HCT116 (cell line): ENCODE measurements around the gene CA5B. TPM values are rescaled to one million over a fixed set of nuclear protein-coding genes. Genes with fewer than 3 reads are reported as not detected.

Source experiments
- ATAC-seq: fragments of 200-7000 bp; cut with Tn5 transposase; 2 replicates; pipeline ENCODE4 v1.9.1; 2020; ENCODE audit warnings: mild to moderate bottlenecking, moderate library complexity
- BruUV-seq: library from RNA; stranded (reverse); fragments of 400-500 nt; replicated peaks from 2 replicates; lab custom pipeline; 2021; lab: Mats Ljungman, UMichigan
- CTCF ChIA-PET: fragments of 300-600 bp; sonication (Branson Sonifier 250); formaldehyde crosslinking; loops from one replicate; lab custom pipeline; 2021; ENCODE audit warnings: antibody characterized with exemption; lab: Charles Lee
- POLR2A ChIA-PET: fragments of 300-600, 350-600 bp; sonication (Branson Sonifier 250); formaldehyde crosslinking; loops from one replicate; lab custom pipeline; 2021; ENCODE audit warnings: antibody characterized with exemption; lab: Charles Lee
- RAD21 ChIA-PET, 2 experiments: fragments of 300-600 bp; sonication (Branson Sonifier 250); formaldehyde crosslinking; loops; one replicate each; lab custom pipeline; 2023; ENCODE audit warnings: low total read pairs in 2 of 2; ENCODE audit not compliant: uncharacterized antibody in 2 of 2, unreplicated experiment in 2 of 2, low non-redundant PET in 1 of 2; lab: Charles Lee
- DNase-seq: peaks from one replicate; pipeline ENCODE4 v3.0.0-alpha.2; 2010; ENCODE audit warnings: low read depth, low spot score
- H2AFZ ChIP-seq: fragments of 200-600 bp; shearing (Covaris generic), sonication (generic); 2 replicates; pipeline ENCODE4 v1.6.1; 2017; ENCODE audit warnings: low read depth, mixed run types, mixed read lengths, antibody characterized with exemption, low read length; ENCODE audit not compliant: poor library complexity, severe bottlenecking
- H3K27ac ChIP-seq: 2 replicates; pipeline ENCODE4 v1.5.1; 2012; ENCODE audit warnings: low read depth, low read length
- H3K27me3 ChIP-seq: fragments of 200-600 bp; sonication (generic); 2 replicates; pipeline ENCODE4 v1.6.1; 2016; ENCODE audit warnings: mixed run types, low read length, mixed read lengths; ENCODE audit not compliant: insufficient read depth
- H3K36me3 ChIP-seq, 2 experiments: fragments of 200-500 bp in 1 of 2; fragments of 200-600 bp in 1 of 2; sonication (Bioruptor generic) in 1 of 2; sonication (generic) in 1 of 2; 2 replicates each; pipeline versions ENCODE4 v1.5.1 to v1.6.1; 2014 to 2016; ENCODE audit warnings: low read length in 2 of 2, inconsistent platforms in 1 of 2, mixed read lengths in 1 of 2, mixed run types in 1 of 2; ENCODE audit not compliant: insufficient read depth in 2 of 2, control insufficient read depth in 1 of 2
- H3K4me1 ChIP-seq, 2 experiments: fragments of 200-600 bp in 1 of 2; sonication (generic) in 1 of 2; 2 replicates each; pipeline versions ENCODE4 v1.5.1 to v1.6.1; 2012 to 2017; ENCODE audit warnings: low read length in 2 of 2, inconsistent platforms in 1 of 2, mild to moderate bottlenecking in 1 of 2, mixed read lengths in 1 of 2, mixed run types in 1 of 2, moderate library complexity in 1 of 2; ENCODE audit not compliant: insufficient read depth in 2 of 2, control insufficient read depth in 1 of 2
- H3K4me2 ChIP-seq: fragments of 200-600 bp; sonication (generic); 2 replicates; pipeline ENCODE4 v1.6.1; 2017; ENCODE audit warnings: mixed run types, low read length, mixed read lengths
- H3K4me3 ChIP-seq, 2 experiments: fragments of 200-600 bp in 1 of 2; sonication (generic) in 1 of 2; replicated peaks in 1 of 2; 2 replicates each; pipeline ENCODE4 v1.5.1; 2011 to 2016; ENCODE audit warnings: low read length in 2 of 2, control low read depth in 1 of 2, low read depth in 1 of 2, mild to moderate bottlenecking in 1 of 2, mixed read lengths in 1 of 2, mixed run types in 1 of 2
- H3K79me2 ChIP-seq: fragments of 200-600 bp; sonication (generic); 2 replicates; pipeline ENCODE4 v1.6.1; 2017; ENCODE audit warnings: mild to moderate bottlenecking, mixed run types, low read length, moderate library complexity, mixed read lengths; ENCODE audit not compliant: insufficient read depth
- H3K9ac ChIP-seq: fragments of 200-600 bp; sonication (generic); 2 replicates; pipeline ENCODE4 v1.6.1; 2016; ENCODE audit warnings: low read length, mixed read lengths
- H3K9me2 ChIP-seq: fragments of 200-600 bp; sonication (generic), shearing (Covaris generic); 2 replicates; pipeline ENCODE4 v1.6.1; 2017; ENCODE audit warnings: mixed run types, mild to moderate bottlenecking, moderate library complexity; ENCODE audit not compliant: insufficient read depth
- H3K9me3 ChIP-seq, 2 experiments: fragments of 200-500 bp in 1 of 2; fragments of 200-600 bp in 1 of 2; sonication (Bioruptor generic) in 1 of 2; sonication (generic) in 1 of 2; 2 replicates each; pipeline ENCODE4 v1.6.1; 2014 to 2017; ENCODE audit warnings: low read length in 2 of 2, mixed read lengths in 2 of 2, inconsistent platforms in 1 of 2, low read depth in 1 of 2, mild to moderate bottlenecking in 1 of 2, mixed run types in 1 of 2, moderate library complexity in 1 of 2; ENCODE audit not compliant: control insufficient read depth in 1 of 2, insufficient read depth in 1 of 2
- H4K20me1 ChIP-seq: fragments of 200-600 bp; sonication (generic), shearing (Covaris generic); 2 replicates; pipeline ENCODE4 v1.6.1; 2017; ENCODE audit warnings: mixed run types, mild to moderate bottlenecking, moderate library complexity; ENCODE audit not compliant: insufficient read depth
- CBX3 ChIP-seq: IDR thresholded peaks from 2 replicates; pipeline ENCODE4 v1.6.1; 2012; ENCODE audit warnings: low read depth
- EGR1 ChIP-seq: IDR thresholded peaks from 2 replicates; pipeline ENCODE4 v1.6.1; 2012; ENCODE audit warnings: low read depth
- ELF1 ChIP-seq: IDR thresholded peaks from 2 replicates; pipeline ENCODE4 v1.6.1; 2012; ENCODE audit warnings: low read depth, borderline replicate concordance
- EZH2 ChIP-seq: fragments of 200-600 bp; sonication (generic); IDR thresholded peaks from 2 replicates; pipeline ENCODE4 v1.6.1; 2017; ENCODE audit warnings: antibody characterized with exemption, mixed run types
- EZH2phosphoT487 ChIP-seq: fragments of 200-600 bp; IDR thresholded peaks from 2 replicates; pipeline ENCODE4 v1.6.1; 2018; ENCODE audit warnings: antibody characterized with exemption, borderline replicate concordance
- MAX ChIP-seq: IDR thresholded peaks from 2 replicates; pipeline ENCODE4 v1.6.1; 2012
- POLR2A ChIP-seq: IDR thresholded peaks from 2 replicates; pipeline ENCODE4 v1.7.0; 2011; ENCODE audit warnings: borderline replicate concordance; ENCODE audit not compliant: insufficient read depth, insufficient read length; ENCODE audit errors: extremely low read depth
- POLR2AphosphoS5 ChIP-seq: IDR thresholded peaks from 2 replicates; pipeline ENCODE4 v1.6.1; 2011; ENCODE audit warnings: mild to moderate bottlenecking, low read depth, low read length, moderate library complexity
- RAD21 ChIP-seq: IDR thresholded peaks from 2 replicates; pipeline ENCODE4 v1.6.1; 2012; ENCODE audit warnings: low read depth, mild to moderate bottlenecking
- REST ChIP-seq: IDR thresholded peaks from 2 replicates; pipeline ENCODE4 v1.6.1; 2012; ENCODE audit warnings: low read depth
- SIN3A ChIP-seq: IDR thresholded peaks from 2 replicates; pipeline ENCODE4 v1.6.1; 2012; ENCODE audit warnings: low read depth
- SP1 ChIP-seq: IDR thresholded peaks from 2 replicates; pipeline ENCODE4 v1.6.1; 2012; ENCODE audit warnings: low read depth
- SRF ChIP-seq: IDR thresholded peaks from 2 replicates; pipeline ENCODE4 v1.6.1; 2012; ENCODE audit warnings: low read depth
- ZBTB33 ChIP-seq: IDR thresholded peaks from 2 replicates; pipeline ENCODE4 v1.6.1; 2011; ENCODE audit warnings: mild to moderate bottlenecking, low read length, moderate library complexity; ENCODE audit not compliant: insufficient replicate concordance; ENCODE audit errors: extremely low read depth
- ZFX ChIP-seq: fragments of 450-650 bp; IDR thresholded peaks from 2 replicates; pipeline ENCODE4 v1.6.1; 2017
- intact Hi-C: fragments of 100-400 bp; cut with micrococcal nuclease; formaldehyde crosslinking; loops from 2 replicates; pipeline ENCODE4 v1.10.0; 2022
- total RNA-seq: library from RNA; stranded (reverse); gene quantifications from one replicate; pipeline ENCODE4 v1.2.1, GENCODE V29; 2021; ENCODE audit not compliant: unreplicated experiment

Gene CA5B
- total RNA-seq, 1 experiment from 2014 or later = 5.5 TPM

GRCh38 chrX:15814771-15815365 is 76.8 kb downstream of the CA5B start:
- BruUV-seq = no TSS peak
- Histone ChIP-seq H2AFZ (no peak overlapping the region), H3K27me3 (no peaks in the 10 kb centered on the region), H3K4me3 (no peak overlapping the region), H3K36me3 (no peaks in the 10 kb centered on the region), H3K9me2 (no peaks in the 10 kb centered on the region), H3K79me2 (no peaks in the 10 kb centered on the region), H3K9ac (no peak overlapping the region), H3K4me1 (no peaks in the 10 kb centered on the region), H3K9me3 (no peaks in the 10 kb centered on the region), H3K27ac (no peak overlapping the region), H3K4me2 (no peak overlapping the region), H4K20me1 (no peaks in the 10 kb centered on the region)
- DNase-seq (no peak), ATAC-seq (no peak)
- RAD21 ChIA-PET = no interaction called here
- CTCF ChIA-PET = no interaction called here
- intact Hi-C loops = no loop called here
- POLR2A ChIA-PET = no interaction called here
- TF ChIP-seq EGR1 (no peak), MAX (no peak), SIN3A (no peak), EZH2 (no peak), REST (no peak), ELF1 (no peak), POLR2AphosphoS5 (no peak), SP1 (no peak), CBX3 (no peak), ZBTB33 (no peak), EZH2phosphoT487 (no peak), SRF (no peak), POLR2A (no peak), RAD21 (no peak), ZFX (no peak)
